K562 (cell line): ENCODE data around the gene TRMT44. TPM values are rescaled to one million over a fixed set of nuclear protein-coding genes. Genes with fewer than 3 reads are reported as not detected.

Experiments used
- BRF2 ChIP-seq: IDR thresholded peaks from 3 replicates; pipeline ENCODE4 v1.6.1; 2011; ENCODE audit warnings: borderline replicate concordance, mild to moderate bottlenecking; ENCODE audit not compliant: insufficient read length, insufficient read depth
- CGGBP1 ChIP-seq: fragments of 250-450 bp; sonication (Bioruptor Pico); IDR thresholded peaks from 2 replicates; pipeline ENCODE4 v1.9.0; 2021; ENCODE audit warnings: mild to moderate bottlenecking
- CSDE1 ChIP-seq, 2 experiments: fragments of 450-650 bp; IDR thresholded peaks; 2 replicates each; pipeline ENCODE4 v1.6.1; 2016; ENCODE audit warnings: mild to moderate bottlenecking in 1 of 2
- DIDO1 ChIP-seq: fragments of 450-650 bp; IDR thresholded peaks from 2 replicates; pipeline ENCODE4 v1.6.1; 2016; ENCODE audit warnings: low read depth, missing biosample characterization, missing genetic modification characterization
- DLX4 ChIP-seq: fragments of 250-450 bp; sonication (Bioruptor Pico); IDR thresholded peaks from 2 replicates; pipeline ENCODE4 v1.6.1; 2021; ENCODE audit warnings: mild to moderate bottlenecking
- ETV5 ChIP-seq: sonication (generic); formaldehyde crosslinking; IDR thresholded peaks from 2 replicates; pipeline ENCODE4 v1.4.0; 2020; ENCODE audit warnings: low read depth, mild to moderate bottlenecking, missing genetic modification reagents
- FOXO4 ChIP-seq: fragments of 450-650 bp; formaldehyde crosslinking; IDR thresholded peaks from 2 replicates; pipeline ENCODE4 v1.4.0; 2020; ENCODE audit warnings: mild to moderate bottlenecking, moderate library complexity
- NCOA4 ChIP-seq: fragments of 450-650 bp; IDR thresholded peaks from 2 replicates; pipeline ENCODE4 v1.6.1; 2018; ENCODE audit warnings: mild to moderate bottlenecking; ENCODE audit not compliant: partially characterized antibody
- NCOR1 ChIP-seq: fragments of 450-650 bp; IDR thresholded peaks from 2 replicates; pipeline ENCODE4 v1.6.1; 2016; ENCODE audit warnings: mild to moderate bottlenecking, moderate library complexity
- PPARD ChIP-seq: fragments of 250-450 bp; sonication (Bioruptor Pico); IDR thresholded peaks from 2 replicates; pipeline ENCODE4 v1.8.0; 2022; ENCODE audit warnings: inconsistent platforms, mild to moderate bottlenecking, moderate library complexity
- RBM15 ChIP-seq: fragments of 200-400 bp; formaldehyde crosslinking; IDR thresholded peaks from 2 replicates; pipeline ENCODE4 v1.6.1; 2018; ENCODE audit warnings: mild to moderate bottlenecking, low read length, moderate library complexity; ENCODE audit not compliant: insufficient read depth
- RBM22 ChIP-seq: fragments of 200-400 bp; formaldehyde crosslinking; IDR thresholded peaks from 2 replicates; pipeline ENCODE4 v1.6.1; 2018; ENCODE audit warnings: low read length, low read depth; ENCODE audit not compliant: poor library complexity, severe bottlenecking
- STAT6 ChIP-seq: sonication (generic); formaldehyde crosslinking; IDR thresholded peaks from 2 replicates; pipeline ENCODE4 v1.8.1; 2023; ENCODE audit warnings: mild to moderate bottlenecking, missing genetic modification reagents
- TEAD1 ChIP-seq, 2 experiments: fragments of 450-650 bp in 1 of 2; sonication (generic) in 1 of 2; formaldehyde crosslinking; IDR thresholded peaks; 2 replicates each; pipeline versions ENCODE4 v1.4.0 to v1.8.0; 2020 to 2022; ENCODE audit warnings: mild to moderate bottlenecking in 2 of 2, missing genetic modification reagents in 1 of 2
- TGIF2 ChIP-seq: sonication (generic); formaldehyde crosslinking; IDR thresholded peaks from 2 replicates; pipeline ENCODE4 v1.8.1; 2022; ENCODE audit warnings: mild to moderate bottlenecking, missing genetic modification reagents, moderate library complexity
- ZBTB33 ChIP-seq: sonication (generic); formaldehyde crosslinking; IDR thresholded peaks from 2 replicates; pipeline ENCODE4 v1.8.1; 2023; ENCODE audit warnings: mild to moderate bottlenecking, missing genetic modification reagents
- ZNF431 ChIP-seq: sonication (generic); formaldehyde crosslinking; IDR thresholded peaks from 2 replicates; pipeline ENCODE4 v1.8.0; 2022; ENCODE audit warnings: mild to moderate bottlenecking, missing genetic modification reagents
- polyA plus RNA-seq, 8 experiments: library from polyadenylated mRNA; depleted of rRNA in 4 of 8; stranded (reverse) in 5 of 8; unstranded in 3 of 8; fragments of >200 nt; fragmentation: Nextera tagmentation in 2 of 8; fragmentation: Illumina TruSeq in 1 of 8; extraction: Ambion mirVana in 2 of 8; extraction: Trizol in 1 of 8; gene quantifications; 2 replicates each; pipeline versions ENCODE4 v1.2.1 to v1.2.3, GENCODE V29; 2011 to 2014; ENCODE audit warnings: inconsistent platforms in 1 of 8, missing spikeins in 1 of 8
- total RNA-seq, 7 experiments: library from RNA; depleted of rRNA in 6 of 7; stranded (reverse); fragments of >200 nt in 6 of 7; fragmentation: Illumina TruSeq in 2 of 7; extraction: Trizol in 2 of 7; gene quantifications; 2 replicates each; pipeline versions ENCODE4 v1.2.1 to v1.2.3, GENCODE V29; 2011 to 2021; ENCODE audit warnings: low replicate concordance in 1 of 7

TRMT44 gene
- total and polyA plus RNA-seq, 9 of the 15 experiments (the other 6 are each of a cell fraction or from before 2014, with no cell fraction given), result 1.2 to 18.6 (median 10.0) TPM

GRCh38 chr4:8440492-8441311, at the start of gene TRMT44, which contains the start of gene ACOX3 (continued):
- TF ChIP-seq DLX4 (CRISPR knock-in tag) (no peak), CGGBP1 (CRISPR knock-in tag) (no peak), BRF2 (no peak), RBM22 (no peak), ZBTB33 (CRISPR knock-in tag) (no peak), PPARD (CRISPR knock-in tag) (no peak), ZNF431 (no peak), DIDO1 (tag) (peak; percentile 91; the same call in 1 of the 2 replicates), RBM15 (no peak), ETV5 (CRISPR knock-in tag) (peak; percentile 88), TGIF2 (no peak), TEAD1 (CRISPR knock-in tag; IDR thresholded peaks at IDR 0.05) (peak in 1 of 2 experiments; percentile 53; a peak in 2 of 4 replicates), FOXO4 (CRISPR knock-in tag) (no peak), CSDE1 (IDR thresholded peaks at IDR 0.05) (peak in 1 of 2 experiments; percentile 94; a peak in 2 of 4 replicates), NCOA4 (no peak), NCOR1 (no peak), STAT6 (CRISPR knock-in tag) (no peak)
